ENCODE results near the gene HIPK3.
A peak's percentile ranks its signal among the peaks of the same experiment; 100 is the strongest.

The HIPK3 gene

GRCh38 chr11:33358150-33358831, 101.1 kb downstream of the HIPK3 start:
- Histone ChIP-seq H3F3A (ENCODE audit: control insufficient read depth, insufficient read depth) (no peaks in the 10 kb centered on the region), H3K79me2 (ENCODE audit: control insufficient read depth, low read length) (no peaks in the 10 kb centered on the region), H3K4me3 (ENCODE audit: low read length) (no peak overlapping the region), H3K4me2 (ENCODE audit: low read length) (no peak overlapping the region), H3K9me3 (ENCODE audit: control insufficient read depth, insufficient read depth, low read length) (no peaks in the 10 kb centered on the region), H3K27ac (ENCODE audit: low read depth, low read length) (no peak overlapping the region), H3K36me3 (ENCODE audit: control insufficient read depth, low read length) (peaks cover 9% of the 10 kb centered on the region), H4K20me1 (ENCODE audit: control insufficient read depth, insufficient read depth, low read depth, low read length) (no peaks in the 10 kb centered on the region), H3K27me3 (ENCODE audit: control insufficient read depth, low read length) (no peaks in the 10 kb centered on the region), H3K4me1 (ENCODE audit: control insufficient read depth, low read length) (peaks cover 8% of the 10 kb centered on the region), H3K9me2 (replicated peaks; ENCODE audit: control insufficient read depth, low read length) (no peaks in the 10 kb centered on the region)
- TF ChIP-seq EZH2phosphoT487 (IDR thresholded peaks at IDR 0.05; ENCODE audit: borderline replicate concordance, low read length) (no peak), CTCF (IDR thresholded peaks at IDR 0.05; ENCODE audit: low read depth, low read length, poor library complexity, severe bottlenecking) (no peak)

- no peak overlapping the region for H3K27ac ChIP-seq (ENCODE audit: low read depth, low read length)
- H3K4me2 ChIP-seq (ENCODE audit: low read length), result no peak overlapping the region
- H3K79me2 ChIP-seq (ENCODE audit: control insufficient read depth, low read length), result no peaks in the 10 kb centered on the region
- H3K36me3 ChIP-seq (ENCODE audit: control insufficient read depth, low read length), result no peaks in the 10 kb centered on the region
- no peaks in the 10 kb centered on the region for H4K20me1 ChIP-seq (ENCODE audit: control insufficient read depth, insufficient read depth, low read depth, low read length)
- H3K4me1 ChIP-seq (ENCODE audit: control insufficient read depth, low read length), result peaks cover 13% of the 10 kb centered on the region
- no peaks in the 10 kb centered on the region for H3K27me3 ChIP-seq (ENCODE audit: control insufficient read depth, low read length)
- no peaks in the 10 kb centered on the region for H3K9me3 ChIP-seq (ENCODE audit: control insufficient read depth, insufficient read depth, low read length)
- no peaks in the 10 kb centered on the region for H3K9me2 ChIP-seq (replicated peaks; ENCODE audit: control insufficient read depth, low read length)
- TF ChIP-seq CTCF (IDR thresholded peaks at IDR 0.05; ENCODE audit: low read depth, low read length, poor library complexity, severe bottlenecking), result no peak
- TF ChIP-seq EZH2phosphoT487 (IDR thresholded peaks at IDR 0.05; ENCODE audit: borderline replicate concordance, low read length), result no peak
- no peak overlapping the region for H3K4me3 ChIP-seq (ENCODE audit: low read length)
- H3F3A ChIP-seq (ENCODE audit: control insufficient read depth, insufficient read depth), result 0 out of 2 replicates have a peak, but pooled peaks cover 2% of the 10 kb centered on the region
These were observed 103.5 kb downstream of the HIPK3 start for GRCh38 chr11:33360642-33361041.

- H3K27ac ChIP-seq (ENCODE audit: low read depth, low read length), result no peak overlapping the region
- H4K20me1 ChIP-seq (ENCODE audit: control insufficient read depth, insufficient read depth, low read depth, low read length), result no peaks in the 10 kb centered on the region
- no peaks in the 10 kb centered on the region for H3K79me2 ChIP-seq (ENCODE audit: control insufficient read depth, low read length)
- no peak overlapping the region for H3K4me2 ChIP-seq (ENCODE audit: low read length)
- 0 out of 2 replicates have a peak, but pooled peaks cover 4% of the 10 kb centered on the region for H3F3A ChIP-seq (ENCODE audit: control insufficient read depth, insufficient read depth)
- H3K4me3 ChIP-seq (ENCODE audit: low read length), result no peak overlapping the region
- no peaks in the 10 kb centered on the region for H3K9me2 ChIP-seq (replicated peaks; ENCODE audit: control insufficient read depth, low read length)
- H3K4me1 ChIP-seq (ENCODE audit: control insufficient read depth, low read length), result peaks cover 20% of the 10 kb centered on the region
- no peaks in the 10 kb centered on the region for H3K36me3 ChIP-seq (ENCODE audit: control insufficient read depth, low read length)
- H3K27me3 ChIP-seq (ENCODE audit: control insufficient read depth, low read length), result no peaks in the 10 kb centered on the region
- peak; percentile 62 for TF ChIP-seq CTCF (IDR thresholded peaks at IDR 0.05; ENCODE audit: low read depth, low read length, poor library complexity, severe bottlenecking)
- TF ChIP-seq EZH2phosphoT487 (IDR thresholded peaks at IDR 0.05; ENCODE audit: borderline replicate concordance, low read length), result no peak
- H3K9me3 ChIP-seq (ENCODE audit: control insufficient read depth, insufficient read depth, low read length), result no peaks in the 10 kb centered on the region
These were observed 105.1 kb downstream of the HIPK3 start for GRCh38 chr11:33362051-33362910.

All from DOHH2 (cell line).